Spleen (tissue), 11 donors: ENCODE results near the gene SORBS1. TPM values are rescaled to one million over a fixed set of nuclear protein-coding genes. Genes with fewer than 3 reads are reported as not detected.

Source experiments
- DNase-seq: peaks from one replicate; pipeline ENCODE4 v3.0.0-alpha.2; 2020
- H3K27ac ChIP-seq, 8 donors: fragments of 200-600 bp; sonication (generic) in 7 of 8; 1 replicate in 4 of 8; 2 replicates in 4 of 8; pipeline versions ENCODE4 v1.5.0 to v1.8.0; 2016 to 2021; ENCODE audit warnings: inconsistent platforms in 4 of 8, mild to moderate bottlenecking in 4 of 8, moderate library complexity in 1 of 8
- H3K27me3 ChIP-seq, 7 donors: fragments of 200-600 bp; sonication (generic) in 6 of 7; replicated peaks in 1 of 7; 1 replicate in 4 of 7; 2 replicates in 3 of 7; pipeline versions ENCODE4 v1.5.0 to v1.8.0; 2016 to 2021; ENCODE audit warnings: inconsistent platforms in 3 of 7, mild to moderate bottlenecking in 1 of 7
- H3K36me3 ChIP-seq, 6 donors: fragments of 200-600 bp; sonication (generic) in 5 of 6; 1 replicate in 4 of 6; 2 replicates in 2 of 6; pipeline versions ENCODE4 v1.5.0 to v1.8.0; 2016 to 2021; ENCODE audit warnings: inconsistent platforms in 2 of 6
- H3K4me1 ChIP-seq, 6 donors: fragments of 200-600 bp; sonication (generic) in 5 of 6; 1 replicate in 3 of 6; 2 replicates in 3 of 6; pipeline versions ENCODE4 v1.5.0 to v1.8.0; 2016 to 2021; ENCODE audit warnings: inconsistent platforms in 3 of 6
- H3K4me3 ChIP-seq, 8 donors: fragments of 200-600 bp; sonication (generic) in 7 of 8; 1 replicate in 4 of 8; 2 replicates in 4 of 8; pipeline versions ENCODE4 v1.5.0 to v1.8.0; 2016 to 2021; ENCODE audit warnings: inconsistent platforms in 4 of 8, mild to moderate bottlenecking in 4 of 8, moderate library complexity in 2 of 8
- H3K9me3 ChIP-seq, 8 donors: fragments of 200-600 bp; sonication (generic) in 7 of 8; 1 replicate in 4 of 8; 2 replicates in 4 of 8; pipeline versions ENCODE4 v1.5.0 to v1.8.0; 2016 to 2021; ENCODE audit warnings: inconsistent platforms in 4 of 8
- CTCF ChIP-seq, 11 experiments: fragments of 200-600 bp in 7 of 11; fragments of 450-650 bp in 4 of 11; sonication (generic) in 4 of 11; IDR thresholded peaks in 8 of 11; conservative IDR thresholded peaks in 3 of 11; 1 replicate in 7 of 11; 2 replicates in 4 of 11; pipeline versions ENCODE4 v1.4.0 to v1.8.0; 2016 to 2021; ENCODE audit warnings: antibody characterized with exemption in 11 of 11, inconsistent platforms in 4 of 11, mild to moderate bottlenecking in 1 of 11
- POLR2A ChIP-seq, 3 donors: fragments of 450-650 bp; IDR thresholded peaks; one replicate each; pipeline ENCODE4 v1.5.1; 2017; ENCODE audit warnings: antibody characterized with exemption in 3 of 3, mild to moderate bottlenecking in 1 of 3
- POLR2AphosphoS5 ChIP-seq, 3 donors: sonication (generic); formaldehyde crosslinking; IDR thresholded peaks; one replicate each; pipeline ENCODE4 v1.5.1; 2017; ENCODE audit warnings: antibody characterized with exemption in 3 of 3
- WGBS, 5 donors: extraction: QIAGEN DNeasy Blood & Tissue Kit in 3 of 5; methylation state at CpG; one replicate each; pipeline versions ENCODE4 v1.1.5 to v1.1.7; 2013 to 2018; 5-methylcytosine and 5-hydroxymethylcytosine counted together
- intact Hi-C: fragments of 100-400 bp; cut with DNase I; formaldehyde crosslinking; loops from one replicate; pipeline ENCODE4 v1.15.0; 2023; ENCODE audit warnings: low total_unique reads
- polyA plus RNA-seq, 3 donors: library from polyadenylated mRNA; stranded (reverse); fragments of 200-250 nt; gene quantifications; one replicate each; pipeline ENCODE4 v1.2.1, GENCODE V29; 2013
- total RNA-seq, 7 donors: library from RNA; depleted of rRNA in 3 of 7; stranded (reverse); fragments of >200 nt in 3 of 7; fragmentation: NEBNext Ultra II Directional in 4 of 7; extraction: Animal tissue kit (Norgen Biotek cat#: 25700) in 4 of 7; gene quantifications; one replicate each; pipeline versions ENCODE4 v1.1.0 to v1.2.1, GENCODE V29; 2016 to 2021
- donor health status: healthy with polysubstance abuse.
- donor health status: DM: no; HTN: no; CAD: no; lungs with moderate emphysema.
- donor health status: DM: no; HTN: no; CAD: no.
- donor health status: Bipolar disorder and iron deficiency.
- donor health status: healthy.
- donor health status: DM: no; HTN: no; CAD: no.
- donor health status: DM: yes; HTN: yes; CAD: no.

SORBS1 gene
- total and polyA plus RNA-seq, 10 donors: 2.8 to 30.8 (median 18.1) TPM

GRCh38 chr10:95304976-95305375 lies 256.2 kb downstream of the SORBS1 start:
- Histone ChIP-seq H3K27ac (no peak overlapping the region), H3K4me1 (peaks cover 0 to 5% (median 3%) of the 10 kb centered on the region in 6 donors), H3K36me3 (no peaks in the 10 kb centered on the region), H3K4me3 (no peak overlapping the region), H3K27me3 (no peaks in the 10 kb centered on the region), H3K9me3 (no peaks in the 10 kb centered on the region)
- DNase-seq: no peak
- intact Hi-C loops: no loop called here
- TF ChIP-seq POLR2A (IDR thresholded peaks at IDR 0.05) (no peak), CTCF (IDR thresholded peaks at IDR 0.05 in 8 of 11, conservative IDR thresholded peaks at IDR 0.05 in 3 of 11) (no peak), POLR2AphosphoS5 (IDR thresholded peaks at IDR 0.05) (no peak)
- 87 to 95% (median 94%) methylated on average over 2 of the region's 2 CpGs for WGBS, 5 donors

GRCh38 chr10:95304463-95304862 lies 256.7 kb downstream of the SORBS1 start:
- H3K36me3 ChIP-seq: no peaks in the 10 kb centered on the region
- H3K9me3 ChIP-seq: no peaks in the 10 kb centered on the region
- no peak overlapping the region for H3K4me3 ChIP-seq
- no peak for TF ChIP-seq CTCF (IDR thresholded peaks at IDR 0.05 in 8 of 11, conservative IDR thresholded peaks at IDR 0.05 in 3 of 11)
- no peak for TF ChIP-seq POLR2AphosphoS5 (IDR thresholded peaks at IDR 0.05)
- TF ChIP-seq POLR2A (IDR thresholded peaks at IDR 0.05): no peak
- H3K4me1 ChIP-seq: no peaks in the 10 kb centered on the region
- no peaks in the 10 kb centered on the region for H3K27me3 ChIP-seq
- intact Hi-C loops: no loop called here
- no peak for DNase-seq
- H3K27ac ChIP-seq: no peak overlapping the region
- WGBS, 5 donors: 80 to 93% (median 86%) methylated on average over 4 of the region's 4 CpGs

GRCh38 chr10:95303950-95304349 lies 257.2 kb downstream of the SORBS1 start:
- no peak for TF ChIP-seq POLR2AphosphoS5 (IDR thresholded peaks at IDR 0.05)
- no peak for TF ChIP-seq POLR2A (IDR thresholded peaks at IDR 0.05)
- no peak for TF ChIP-seq CTCF (IDR thresholded peaks at IDR 0.05 in 8 of 11, conservative IDR thresholded peaks at IDR 0.05 in 3 of 11)
- Histone ChIP-seq H3K36me3 (no peaks in the 10 kb centered on the region), H3K4me3 (no peak overlapping the region), H3K27ac (no peak overlapping the region), H3K27me3 (no peaks in the 10 kb centered on the region), H3K9me3 (no peaks in the 10 kb centered on the region), H3K4me1 (no peaks in the 10 kb centered on the region)
- 96 to 100% (median 97%) methylated on average over 1 of the region's 1 CpG for WGBS, 5 donors
- DNase-seq: no peak
- intact Hi-C loops: no loop called here

DNA sequence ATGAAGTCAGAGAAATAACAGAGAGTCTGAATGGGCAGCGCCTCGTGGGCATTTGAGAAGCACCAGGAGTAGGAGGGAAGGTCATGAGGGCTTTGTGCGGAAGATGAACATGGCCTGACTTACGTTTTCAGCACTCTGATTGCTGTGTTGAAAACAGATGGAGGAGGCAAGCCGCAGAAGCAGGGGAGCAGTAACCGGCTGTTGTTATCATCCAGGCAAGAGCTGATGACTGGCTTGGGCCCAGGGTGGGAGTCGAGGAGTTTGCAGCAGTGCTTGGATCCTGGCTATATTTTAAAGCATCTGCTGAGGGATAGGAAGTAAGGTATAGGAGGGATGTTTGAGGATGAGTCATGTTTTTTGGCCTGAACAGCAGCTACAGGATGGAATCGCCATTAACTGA lies 257.6 kb downstream of the SORBS1 start:
- no peak overlapping the region for H3K27ac ChIP-seq
- 89 to 97% (median 91%) methylated on average over 8 of the region's 8 CpGs for WGBS, 5 donors
- no peaks in the 10 kb centered on the region for H3K9me3 ChIP-seq
- TF ChIP-seq CTCF (IDR thresholded peaks at IDR 0.05 in 8 of 11, conservative IDR thresholded peaks at IDR 0.05 in 3 of 11) (no peak), POLR2A (IDR thresholded peaks at IDR 0.05) (no peak)
- no peaks in the 10 kb centered on the region for H3K4me1 ChIP-seq
- H3K36me3 ChIP-seq: no peaks in the 10 kb centered on the region
- DNase-seq: no peak
- H3K4me3 ChIP-seq: no peak overlapping the region
- intact Hi-C loops: no loop called here
- H3K27me3 ChIP-seq: no peaks in the 10 kb centered on the region
